OCI-LY7 (cell line): Measurements from ENCODE around the gene CPS1. TPM values are rescaled to one million over a fixed set of nuclear protein-coding genes. Genes with fewer than 3 reads are reported as not detected.

Experiments used
- BruUV-seq: library from RNA; stranded (reverse); fragments of 400-500 nt; replicated peaks from 2 replicates; lab custom pipeline; 2021; lab: Mats Ljungman, UMichigan
- CTCF ChIA-PET: fragments of 300-600 bp; sonication (Branson Sonifier 250); formaldehyde crosslinking; loops from one replicate; lab custom pipeline; 2022; ENCODE audit warnings: antibody characterized with exemption; ENCODE audit not compliant: unreplicated experiment; lab: Charles Lee
- POLR2A ChIA-PET: fragments of 300-600 bp; sonication (Branson Sonifier 250); formaldehyde crosslinking; loops from one replicate; lab custom pipeline; 2022; ENCODE audit warnings: antibody characterized with exemption; lab: Charles Lee
- DNase-seq: peaks from one replicate; pipeline ENCODE4 v3.0.0-alpha.2; 2015; ENCODE audit warnings: low spot score
- H2AFZ ChIP-seq: fragments of 200-600 bp; sonication (generic), shearing (Covaris generic); 2 replicates; pipeline ENCODE4 v1.6.1; 2014; ENCODE audit warnings: mild to moderate bottlenecking, antibody characterized with exemption, low read length, moderate library complexity
- H3K27ac ChIP-seq: fragments of 200-600 bp; sonication (generic); 2 replicates; pipeline ENCODE4 v1.5.1; 2014; ENCODE audit warnings: mixed run types, low read depth, mild to moderate bottlenecking, moderate library complexity, low read length, inconsistent platforms; ENCODE audit not compliant: poor library complexity, severe bottlenecking
- H3K36me3 ChIP-seq: fragments of 200-600 bp; sonication (generic); 2 replicates; pipeline ENCODE4 v1.6.1; 2014; ENCODE audit warnings: mild to moderate bottlenecking, antibody characterized with exemption, low read length, moderate library complexity, mixed read lengths; ENCODE audit not compliant: insufficient read depth
- H3K4me1 ChIP-seq: fragments of 200-600 bp; sonication (generic); 2 replicates; pipeline ENCODE4 v1.5.1; 2014; ENCODE audit warnings: mild to moderate bottlenecking, low read length; ENCODE audit not compliant: insufficient read depth, poor library complexity, severe bottlenecking
- H3K4me2 ChIP-seq: fragments of 200-600 bp; sonication (generic); 2 replicates; pipeline ENCODE4 v1.6.1; 2014; ENCODE audit warnings: mild to moderate bottlenecking, low read length
- H3K4me3 ChIP-seq: fragments of 200-600 bp; sonication (generic); 2 replicates; pipeline ENCODE4 v1.5.1; 2014; ENCODE audit warnings: mild to moderate bottlenecking, low read depth, low read length; ENCODE audit not compliant: poor library complexity, severe bottlenecking
- H3K79me2 ChIP-seq: fragments of 200-600 bp; sonication (generic); 2 replicates; pipeline ENCODE4 v1.6.1; 2016; ENCODE audit warnings: low read depth, mild to moderate bottlenecking, low read length, moderate library complexity, mixed read lengths; ENCODE audit not compliant: insufficient read depth
- H3K9me2 ChIP-seq: fragments of 200-600 bp; sonication (generic); 2 replicates; pipeline ENCODE4 v1.6.1; 2016; ENCODE audit warnings: mild to moderate bottlenecking, low read length, mixed read lengths; ENCODE audit not compliant: insufficient read depth
- H3K9me3 ChIP-seq: fragments of 200-600 bp; sonication (generic); 2 replicates; pipeline ENCODE4 v1.6.1; 2014; ENCODE audit warnings: mild to moderate bottlenecking, mixed run types, low read length, mixed read lengths
- H4K20me1 ChIP-seq: fragments of 200-600 bp; sonication (generic); 2 replicates; pipeline ENCODE4 v1.6.1; 2014; ENCODE audit warnings: mild to moderate bottlenecking, antibody characterized with exemption, low read length, moderate library complexity, mixed read lengths; ENCODE audit not compliant: insufficient read depth
- CTCF ChIP-seq: fragments of 200-600 bp; sonication (generic); conservative IDR thresholded peaks from 2 replicates; pipeline ENCODE4 v1.5.1; 2014; ENCODE audit warnings: mild to moderate bottlenecking, antibody characterized with exemption, low read length, moderate library complexity, mixed read lengths
- EZH2phosphoT487 ChIP-seq: fragments of 200-600 bp; sonication (generic); IDR thresholded peaks from 2 replicates; pipeline ENCODE4 v1.6.1; 2018; ENCODE audit warnings: low read depth, borderline replicate concordance, mild to moderate bottlenecking, mixed run types, antibody characterized with exemption, low read length, moderate library complexity, mixed read lengths
- intact Hi-C: fragments of 100-400 bp; cut with micrococcal nuclease; formaldehyde crosslinking; loops from one replicate; pipeline ENCODE4 v1.10.0; 2022; ENCODE audit not compliant: unreplicated experiment
- total RNA-seq, 2 experiments: library from RNA; depleted of rRNA in 1 of 2; stranded (reverse); fragments of >200 nt in 1 of 2; shearing (Covaris generic) in 1 of 2; gene quantifications; 2 replicates each; pipeline ENCODE4 v1.2.3, GENCODE V29; 2014 to 2022

The CPS1 gene
- total RNA-seq, 2 experiments from 2014 or later = 0.06 to 0.27 TPM

- TF ChIP-seq CTCF (no peak), EZH2phosphoT487 (no peak)
- no TSS peak for BruUV-seq
- Histone ChIP-seq H3K4me2 (no peak overlapping the region), H3K4me3 (no peak overlapping the region), H3K9me3 (no peaks in the 10 kb centered on the region), H3K27ac (no peak overlapping the region), H3K4me1 (no peaks in the 10 kb centered on the region), H3K79me2 (no peaks in the 10 kb centered on the region), H3K36me3 (no peaks in the 10 kb centered on the region), H3K9me2 (no peaks in the 10 kb centered on the region), H4K20me1 (no peaks in the 10 kb centered on the region), H2AFZ (no peak overlapping the region)
- no peak for DNase-seq
- intact Hi-C loops = no loop called here
- POLR2A ChIA-PET = interaction anchor here (0.6 kb wide), 1 partner anchor 1372 kb away, joined by 3 read pairs; no protein-coding TSS in a partner anchor
- CTCF ChIA-PET = no interaction called here
Observed at GRCh38 chr2:210715560-210716082, 159.2 kb downstream of the CPS1 start.

DNA sequence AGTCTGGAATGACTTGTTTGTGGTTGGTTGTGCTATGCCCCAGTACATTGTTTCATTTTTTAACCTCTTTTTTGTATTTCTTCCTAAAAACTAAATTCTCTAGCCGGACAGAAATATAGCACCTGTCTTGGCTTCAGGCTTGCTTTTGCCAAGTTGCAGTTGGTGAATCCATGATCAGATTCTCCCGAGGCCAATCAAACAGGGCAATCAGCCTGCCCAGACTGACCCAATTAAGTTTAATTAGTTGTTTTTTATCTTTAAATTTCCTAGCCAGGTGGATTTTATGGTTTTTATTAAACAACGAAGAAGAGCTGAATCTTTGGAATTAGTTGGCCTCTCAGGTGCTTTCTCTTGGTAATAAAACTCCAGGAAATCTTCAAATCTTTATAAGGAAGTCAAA, 162.1 kb downstream of the CPS1 start:
- POLR2A ChIA-PET = no interaction called here
- no peak overlapping the region for H3K4me3 ChIP-seq
- H3K79me2 ChIP-seq = no peaks in the 10 kb centered on the region
- no peaks in the 10 kb centered on the region for H3K9me2 ChIP-seq
- no peak overlapping the region for H3K4me2 ChIP-seq
- intact Hi-C loops = no loop called here
- no peaks in the 10 kb centered on the region for H3K36me3 ChIP-seq
- CTCF ChIA-PET = no interaction called here
- no peak overlapping the region for H2AFZ ChIP-seq
- no peak for DNase-seq
- no peak overlapping the region for H3K27ac ChIP-seq
- no peaks in the 10 kb centered on the region for H4K20me1 ChIP-seq
- H3K9me3 ChIP-seq = no peaks in the 10 kb centered on the region
- no peaks in the 10 kb centered on the region for H3K4me1 ChIP-seq
- BruUV-seq = no TSS peak
- TF ChIP-seq EZH2phosphoT487 = no peak
- TF ChIP-seq CTCF = no peak

DNA sequence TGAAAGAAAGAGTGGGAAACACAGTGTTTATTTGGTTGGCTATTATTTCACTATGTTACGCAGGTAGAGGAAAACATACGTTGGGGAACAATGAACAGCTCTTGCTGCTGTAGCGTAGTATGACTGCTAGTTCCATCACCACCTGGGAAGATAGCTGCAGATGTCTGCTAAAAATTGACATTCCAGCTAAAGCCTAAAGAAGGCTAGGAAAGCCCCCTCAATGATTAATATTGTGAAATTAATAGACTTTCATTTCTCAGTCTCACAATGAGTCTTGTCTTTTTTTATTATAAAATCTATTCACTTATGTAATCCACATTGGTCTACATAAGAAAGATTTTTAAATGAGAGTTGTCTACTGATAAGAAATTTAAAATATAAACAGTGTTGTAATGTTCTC, 165.7 kb downstream of the CPS1 start:
- BruUV-seq = no TSS peak
- DNase-seq = no peak
- H3K9me2 ChIP-seq = no peaks in the 10 kb centered on the region
- no peak overlapping the region for H3K27ac ChIP-seq
- no peak overlapping the region for H3K4me3 ChIP-seq
- intact Hi-C loops = no loop called here
- H3K36me3 ChIP-seq = no peaks in the 10 kb centered on the region
- TF ChIP-seq EZH2phosphoT487 (no peak), CTCF (no peak)
- no peaks in the 10 kb centered on the region for H4K20me1 ChIP-seq
- no peaks in the 10 kb centered on the region for H3K9me3 ChIP-seq
- H3K79me2 ChIP-seq = no peaks in the 10 kb centered on the region
- no peak overlapping the region for H3K4me2 ChIP-seq
- POLR2A ChIA-PET = interaction anchor here (1.9 kb wide), 1 partner anchor 14 kb away, joined by 6 read pairs; no protein-coding TSS in a partner anchor
- H2AFZ ChIP-seq = no peak overlapping the region
- CTCF ChIA-PET = no interaction called here
- no peaks in the 10 kb centered on the region for H3K4me1 ChIP-seq
